ENCODE measurements around the gene ABI2. TPM values are rescaled to one million over a fixed set of nuclear protein-coding genes. Genes with fewer than 3 reads are reported as not detected.

Gene ABI2
- total RNA-seq, 4 donors from 2014 or later = 10.1 to 28.4 (median 22.0) TPM

DNA sequence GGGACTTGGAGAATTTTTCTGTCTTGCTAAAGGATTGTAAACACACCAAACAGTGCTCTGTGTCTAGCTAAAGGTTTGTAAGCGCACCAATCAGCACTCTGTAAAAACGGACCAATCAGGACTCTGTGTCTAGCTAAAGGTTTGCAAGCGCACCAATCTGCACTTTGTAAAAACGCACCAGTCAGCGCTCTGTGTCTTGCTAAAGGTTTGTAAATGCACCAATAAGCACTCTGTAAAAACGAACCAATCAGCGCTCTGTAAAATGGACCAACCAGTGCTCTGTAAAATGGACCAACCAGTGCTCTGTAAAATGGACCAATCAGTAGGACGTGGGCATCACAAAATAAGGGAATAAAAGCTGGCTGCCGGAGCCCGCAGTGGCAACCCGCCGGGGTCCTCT, 16.5 kb downstream of the ABI2 start:
- TF ChIP-seq POLR2AphosphoS5 (IDR thresholded peaks at IDR 0.05) (no peak), EP300 (IDR thresholded peaks at IDR 0.05) (no peak), POLR2A (IDR thresholded peaks at IDR 0.05) (no peak)
- TF ChIP-seq, protein P1, sequence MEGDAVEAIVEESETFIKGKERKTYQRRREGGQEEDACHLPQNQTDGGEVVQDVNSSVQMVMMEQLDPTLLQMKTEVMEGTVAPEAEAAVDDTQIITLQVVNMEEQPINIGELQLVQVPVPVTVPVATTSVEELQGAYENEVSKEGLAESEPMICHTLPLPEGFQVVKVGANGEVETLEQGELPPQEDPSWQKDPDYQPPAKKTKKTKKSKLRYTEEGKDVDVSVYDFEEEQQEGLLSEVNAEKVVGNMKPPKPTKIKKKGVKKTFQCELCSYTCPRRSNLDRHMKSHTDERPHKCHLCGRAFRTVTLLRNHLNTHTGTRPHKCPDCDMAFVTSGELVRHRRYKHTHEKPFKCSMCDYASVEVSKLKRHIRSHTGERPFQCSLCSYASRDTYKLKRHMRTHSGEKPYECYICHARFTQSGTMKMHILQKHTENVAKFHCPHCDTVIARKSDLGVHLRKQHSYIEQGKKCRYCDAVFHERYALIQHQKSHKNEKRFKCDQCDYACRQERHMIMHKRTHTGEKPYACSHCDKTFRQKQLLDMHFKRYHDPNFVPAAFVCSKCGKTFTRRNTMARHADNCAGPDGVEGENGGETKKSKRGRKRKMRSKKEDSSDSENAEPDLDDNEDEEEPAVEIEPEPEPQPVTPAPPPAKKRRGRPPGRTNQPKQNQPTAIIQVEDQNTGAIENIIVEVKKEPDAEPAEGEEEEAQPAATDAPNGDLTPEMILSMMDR (IDR thresholded peaks at IDR 0.05) = no peak

DNA sequence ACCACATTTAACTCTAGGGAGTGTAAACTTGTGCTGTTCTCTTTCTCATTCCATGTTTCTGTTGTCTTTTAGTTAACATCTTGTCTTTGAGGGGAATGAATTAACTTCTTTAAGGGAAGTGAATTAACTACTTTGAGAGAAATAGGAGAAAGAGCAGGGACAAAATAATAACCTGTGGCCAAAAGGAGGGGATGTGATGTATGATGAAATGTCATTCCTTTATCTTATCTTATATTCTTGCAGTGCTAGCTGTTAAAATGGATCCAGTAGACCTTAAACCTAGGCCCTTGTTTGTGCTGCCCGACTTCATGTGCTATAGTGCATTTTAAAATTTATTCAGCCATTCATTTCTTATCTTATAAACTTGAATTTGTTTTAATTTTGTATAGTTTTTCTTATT, 18.4 kb downstream of the ABI2 start:
- H3K4me3 ChIP-seq = no peak overlapping the region
- TF ChIP-seq POLR2A (IDR thresholded peaks at IDR 0.05) (no peak), EP300 (IDR thresholded peaks at IDR 0.05) (no peak)
- TF ChIP-seq, protein P1 (IDR thresholded peaks at IDR 0.05) = no peak
- no peaks in the 10 kb centered on the region for H3K4me1 ChIP-seq
- H3K36me3 ChIP-seq = no peaks in the 10 kb centered on the region
- H3K27ac ChIP-seq = no peak overlapping the region
- no peak for DNase-seq (ENCODE audit: low spot score in 2 of 2)
- 91% methylated on average over 1 of the region's 1 CpG for WGBS
- no peaks in the 10 kb centered on the region for H3K27me3 ChIP-seq
- no peaks in the 10 kb centered on the region for H3K9me3 ChIP-seq

More for the DNA sequence above, 16.5 kb downstream of the ABI2 start:
- DNase-seq (ENCODE audit: low spot score in 2 of 2) = no peak
- Histone ChIP-seq H3K36me3 (no peaks in the 10 kb centered on the region), H3K4me1 (peaks cover 8% of the 10 kb centered on the region), H3K27ac (no peak overlapping the region), H3K27me3 (no peaks in the 10 kb centered on the region), H3K9me3 (no peaks in the 10 kb centered on the region), H3K4me3 (no peak overlapping the region)
- WGBS = 96% methylated on average over 12 of the region's 12 CpGs

DNA sequence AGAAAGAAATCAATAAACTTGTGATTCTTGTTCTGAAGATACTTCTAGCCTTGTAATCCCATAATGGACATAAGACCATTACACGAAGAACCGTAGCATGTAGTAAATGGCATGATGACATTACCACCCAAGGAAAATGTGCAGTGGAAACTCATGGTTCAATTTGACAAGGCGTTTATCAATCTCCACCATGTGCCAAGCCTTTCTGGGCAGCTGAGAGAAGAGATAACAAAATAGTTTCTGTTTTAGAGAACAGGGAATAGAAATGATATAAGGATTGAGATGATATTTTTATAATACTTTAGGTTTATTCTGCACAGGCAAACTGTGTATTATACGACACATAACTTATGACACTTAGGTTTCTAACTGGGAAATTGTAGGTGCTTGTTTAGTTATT, 19.2 kb downstream of the ABI2 start:
- DNase-seq (ENCODE audit: low spot score in 2 of 2) = no peak
- no peaks in the 10 kb centered on the region for H3K9me3 ChIP-seq
- TF ChIP-seq POLR2AphosphoS5 (IDR thresholded peaks at IDR 0.05) (no peak), EP300 (IDR thresholded peaks at IDR 0.05) (no peak), POLR2A (IDR thresholded peaks at IDR 0.05) (no peak)
- TF ChIP-seq, protein P1 (IDR thresholded peaks at IDR 0.05) = no peak
- no peaks in the 10 kb centered on the region for H3K27me3 ChIP-seq
- no peak overlapping the region for H3K27ac ChIP-seq
- no peak overlapping the region for H3K4me3 ChIP-seq
- H3K36me3 ChIP-seq = no peaks in the 10 kb centered on the region
- 82% methylated on average over 4 of the region's 4 CpGs for WGBS
- no peaks in the 10 kb centered on the region for H3K4me1 ChIP-seq

DNA sequence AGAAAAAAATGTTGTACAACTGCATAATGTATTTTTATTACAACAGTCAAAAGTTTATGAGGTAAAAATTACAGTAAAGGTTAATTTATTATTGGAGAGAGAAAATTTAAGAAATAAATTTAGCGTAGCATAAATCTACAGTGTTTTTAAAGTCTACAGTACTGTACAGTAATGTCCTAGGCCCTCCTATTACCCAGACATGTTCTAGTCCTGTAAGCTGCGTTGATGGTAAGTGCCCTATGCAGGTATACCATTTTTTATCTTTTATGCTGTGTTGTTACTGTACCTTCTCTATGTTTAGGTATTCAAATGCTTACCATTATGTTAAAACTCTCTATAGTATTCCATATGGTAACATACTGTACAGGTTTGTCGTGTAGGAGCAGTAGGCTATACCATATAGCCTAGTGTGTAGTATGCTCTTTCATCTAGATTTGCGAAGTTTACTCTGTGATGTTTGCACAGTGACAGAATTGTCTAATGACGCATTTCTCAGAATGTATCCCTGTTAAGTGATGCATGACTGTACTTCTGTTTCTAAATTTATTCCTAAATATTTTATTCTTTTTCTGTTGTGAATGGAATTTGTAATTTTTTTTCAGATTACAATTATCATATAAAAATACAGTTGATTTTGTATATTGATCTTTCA, 24.5 kb downstream of the ABI2 start:
- WGBS = 95% methylated on average over 5 of the region's 5 CpGs
- no peak overlapping the region for H3K4me3 ChIP-seq
- H3K9me3 ChIP-seq = no peaks in the 10 kb centered on the region
- no peaks in the 10 kb centered on the region for H3K36me3 ChIP-seq
- H3K27ac ChIP-seq = no peak overlapping the region
- no peaks in the 10 kb centered on the region for H3K4me1 ChIP-seq
- no peaks in the 10 kb centered on the region for H3K27me3 ChIP-seq
- DNase-seq (ENCODE audit: low spot score in 2 of 2) = no peak
- no peak for TF ChIP-seq EP300 (IDR thresholded peaks at IDR 0.05)
- no peak for TF ChIP-seq POLR2A (IDR thresholded peaks at IDR 0.05)
- TF ChIP-seq, protein P1 (IDR thresholded peaks at IDR 0.05) = no peak
- TF ChIP-seq POLR2AphosphoS5 (IDR thresholded peaks at IDR 0.05) = no peak

DNA sequence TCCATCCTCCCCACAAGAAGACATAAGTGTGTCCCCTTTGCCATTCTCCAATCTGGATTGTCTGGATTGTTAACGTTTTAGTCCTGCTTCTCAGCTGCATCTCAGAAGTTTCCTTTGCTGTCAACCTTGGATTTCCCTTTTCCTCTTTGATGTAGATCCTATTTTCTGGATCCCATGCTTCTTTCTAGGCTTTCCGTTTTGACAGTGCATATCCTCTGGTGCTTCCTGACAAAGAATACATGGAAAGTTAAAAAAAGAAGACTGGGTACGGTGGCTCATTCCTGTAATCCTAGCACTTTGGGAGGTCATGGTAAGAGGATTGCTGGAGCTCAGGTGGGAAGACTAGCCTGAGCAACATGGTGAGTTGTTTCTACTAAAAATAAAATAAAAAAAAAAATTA, 26.8 kb downstream of the ABI2 start:
- Histone ChIP-seq H3K27me3 (no peaks in the 10 kb centered on the region), H3K9me3 (no peaks in the 10 kb centered on the region), H3K27ac (no peak overlapping the region), H3K36me3 (no peaks in the 10 kb centered on the region), H3K4me3 (no peak overlapping the region), H3K4me1 (no peaks in the 10 kb centered on the region)
- no peak for DNase-seq (ENCODE audit: low spot score in 2 of 2)
- 95% methylated on average over 3 of the region's 3 CpGs for WGBS
- TF ChIP-seq POLR2AphosphoS5 (IDR thresholded peaks at IDR 0.05) = no peak
- TF ChIP-seq EP300 (IDR thresholded peaks at IDR 0.05) = no peak
- TF ChIP-seq, protein P1 (IDR thresholded peaks at IDR 0.05) = no peak
- no peak for TF ChIP-seq POLR2A (IDR thresholded peaks at IDR 0.05)
